K562 (cell line): ENCODE results near the gene ARHGAP26. TPM values are rescaled to one million over a fixed set of nuclear protein-coding genes. Genes with fewer than 3 reads are reported as not detected.

Source experiments
- ATAC-seq: fragments of 200-7000 bp; cut with Tn5 transposase; 3 replicates; pipeline ENCODE4 v1.9.1; 2020; ENCODE audit warnings: moderate library complexity
- BruUV-seq: library from RNA; stranded (reverse); fragments of 400-500 nt; replicated peaks from 2 replicates; lab custom pipeline; 2021; lab: Mats Ljungman, UMichigan
- CTCF ChIA-PET: fragments of 300-600 bp; formaldehyde crosslinking; extraction: SDS; loops from one replicate; lab custom pipeline; 2021; ENCODE audit warnings: low intra/inter-chr PET ratio; lab: Yijun Ruan, JAX
- POLR2A ChIA-PET: fragments of 300-600, 350-650 bp; sonication (Branson Sonifier 250); formaldehyde crosslinking; extraction: SDS; loops from one replicate; lab custom pipeline; 2021; ENCODE audit warnings: antibody characterized with exemption, inconsistent platforms; lab: Yijun Ruan, JAX
- DNase-seq, 4 experiments: peaks; one replicate each; pipeline versions ENCODE4 v3.0.0 to v3.0.0-alpha.2; 2011 to 2018; ENCODE audit warnings: low spot score in 3 of 4, mixed read lengths in 3 of 4; ENCODE audit errors: extremely low read depth in 1 of 4
- FAIRE-seq: peaks from 2 replicates; lab custom pipeline; 2011; peaks lifted over from hg19 to GRCh38; lab: Jason Lieb, UNC
- H2AFZ ChIP-seq: 2 replicates; pipeline ENCODE4 v1.6.0; 2011; ENCODE audit warnings: low read depth, low read length, control low read depth, inconsistent platforms
- H3K27ac ChIP-seq: fragments of 200-600 bp; 3 replicates; pipeline ENCODE4 v1.8.0; 2011; ENCODE audit warnings: low read depth, mild to moderate bottlenecking, control low read depth, inconsistent platforms, low read length, moderate library complexity, mixed read lengths; ENCODE audit errors: extremely low read depth
- H3K27me3 ChIP-seq, 2 experiments: fragments of 300-600 bp in 1 of 2; 2 replicates in 1 of 2; 3 replicates in 1 of 2; pipeline versions ENCODE4 v1.6.0 to v1.8.0; 2011; ENCODE audit warnings: inconsistent platforms in 2 of 2, low read length in 2 of 2, mild to moderate bottlenecking in 1 of 2, mixed read lengths in 1 of 2, moderate library complexity in 1 of 2; ENCODE audit not compliant: control insufficient read depth in 2 of 2, insufficient read depth in 2 of 2
- H3K36me3 ChIP-seq: fragments of 300-600 bp; 3 replicates; pipeline ENCODE4 v1.8.0; 2011; ENCODE audit warnings: mild to moderate bottlenecking, low read length, inconsistent platforms; ENCODE audit not compliant: control insufficient read depth, insufficient read depth
- H3K4me1 ChIP-seq, 2 experiments: fragments of 200-600 bp in 1 of 2; replicated peaks in 1 of 2; 2 replicates in 1 of 2; 3 replicates in 1 of 2; pipeline versions ENCODE4 v1.5.1 to v1.8.0; 2011; ENCODE audit warnings: inconsistent platforms in 2 of 2, low read length in 2 of 2, mild to moderate bottlenecking in 1 of 2, mixed read lengths in 1 of 2, moderate library complexity in 1 of 2; ENCODE audit not compliant: control insufficient read depth in 2 of 2, insufficient read depth in 2 of 2
- H3K4me2 ChIP-seq: 2 replicates; pipeline ENCODE4 v1.6.1; 2011; ENCODE audit warnings: low read length, control low read depth, inconsistent platforms, mixed read lengths; ENCODE audit not compliant: insufficient read depth
- H3K4me3 ChIP-seq: fragments of 200-600 bp; sonication (generic), shearing (Covaris generic); 2 replicates; pipeline ENCODE4 v1.5.1; 2016; ENCODE audit warnings: control low read depth, inconsistent platforms
- H3K79me2 ChIP-seq: fragments of 200-600 bp; 3 replicates; pipeline ENCODE4 v1.8.0; 2011; ENCODE audit warnings: low read length, inconsistent platforms; ENCODE audit not compliant: control insufficient read depth, insufficient read depth
- H3K9ac ChIP-seq, 2 experiments: 2 replicates each; pipeline versions ENCODE4 v1.6.0 to v1.6.1; 2011; ENCODE audit warnings: low read depth in 2 of 2, low read length in 2 of 2, control low read depth in 1 of 2, inconsistent platforms in 1 of 2, mild to moderate bottlenecking in 1 of 2, mixed read lengths in 1 of 2; ENCODE audit not compliant: insufficient read depth in 1 of 2
- H3K9me1 ChIP-seq: one replicate; pipeline ENCODE4 v1.6.0; 2011; ENCODE audit warnings: inconsistent platforms, mild to moderate bottlenecking, low read length, moderate library complexity; ENCODE audit not compliant: control insufficient read depth, insufficient read depth
- H3K9me3 ChIP-seq: replicated peaks from 2 replicates; pipeline ENCODE4 v1.5.1; 2011; ENCODE audit warnings: low read depth, low read length, inconsistent platforms; ENCODE audit not compliant: control insufficient read depth, insufficient read depth
- H4K20me1 ChIP-seq: replicated peaks from 2 replicates; pipeline ENCODE4 v1.6.1; 2011; ENCODE audit warnings: low read length, inconsistent platforms, mixed read lengths; ENCODE audit not compliant: control insufficient read depth, insufficient read depth
- CEBPG ChIP-seq, 3 experiments: fragments of 200-800 bp in 1 of 3; sonication (Bioruptor generic) in 1 of 3; sonication (generic) in 1 of 3; formaldehyde crosslinking in 1 of 3; IDR thresholded peaks in 2 of 3; conservative IDR thresholded peaks in 1 of 3; 2 replicates each; pipeline versions ENCODE4 v1.6.1 to v1.8.0; 2016 to 2022; ENCODE audit warnings: missing compliant biosample characterization in 2 of 3, missing genetic modification characterization in 2 of 3, mild to moderate bottlenecking in 1 of 3, missing genetic modification reagents in 1 of 3
- CHCHD3 ChIP-seq: fragments of 250-450 bp; sonication (Bioruptor Pico); IDR thresholded peaks from 2 replicates; pipeline ENCODE4 v2.1.2; 2022; ENCODE audit warnings: mild to moderate bottlenecking
- ELF4 ChIP-seq: fragments of 450-650 bp; formaldehyde crosslinking; IDR thresholded peaks from 2 replicates; pipeline ENCODE4 v1.4.0; 2022; ENCODE audit warnings: missing genetic modification characterization
- EWSR1 ChIP-seq: fragments of 450-650 bp; IDR thresholded peaks from 2 replicates; pipeline ENCODE4 v1.6.1; 2018; ENCODE audit warnings: borderline replicate concordance, mild to moderate bottlenecking, low read depth, moderate library complexity; ENCODE audit not compliant: partially characterized antibody
- HDAC3 ChIP-seq: fragments of 450-650 bp; IDR thresholded peaks from 2 replicates; pipeline ENCODE4 v1.6.1; 2018; ENCODE audit warnings: borderline replicate concordance, mild to moderate bottlenecking, moderate library complexity; ENCODE audit not compliant: partially characterized antibody
- LEF1 ChIP-seq: fragments of 450-650 bp; IDR thresholded peaks from 2 replicates; pipeline ENCODE4 v1.6.1; 2016; ENCODE audit warnings: mild to moderate bottlenecking
- MLLT1 ChIP-seq, 2 experiments: fragments of 450-650 bp; IDR thresholded peaks; 2 replicates each; pipeline ENCODE4 v1.6.1; 2016
- NEUROD1 ChIP-seq: fragments of 150-350 bp; IDR thresholded peaks from 2 replicates; pipeline ENCODE4 v1.6.1; 2014; ENCODE audit warnings: borderline replicate concordance, low read length, low read depth; ENCODE audit not compliant: partially characterized antibody
- PCBP2 ChIP-seq: fragments of 200-400 bp; formaldehyde crosslinking; IDR thresholded peaks from 2 replicates; pipeline ENCODE4 v1.6.1; 2018; ENCODE audit warnings: low read length, low read depth, mild to moderate bottlenecking, moderate library complexity; ENCODE audit not compliant: poor library complexity, severe bottlenecking
- POLR2A ChIP-seq: fragments of 450-650 bp; conservative IDR thresholded peaks from 2 replicates; pipeline ENCODE4 v1.6.1; 2016
- SMARCA4 ChIP-seq: fragments of 450-650 bp; IDR thresholded peaks from 2 replicates; pipeline ENCODE4 v1.6.1; 2016
- SMC3 ChIP-seq: conservative IDR thresholded peaks from 2 replicates; pipeline ENCODE4 v1.6.1; 2011; ENCODE audit warnings: low read depth, low read length, improper control_type of control experiment; ENCODE audit not compliant: insufficient read depth
- SNAPC5 ChIP-seq: fragments of 250-450 bp; sonication (Bioruptor Pico); IDR thresholded peaks from 2 replicates; pipeline ENCODE4 v1.8.0; 2021; ENCODE audit warnings: moderate library complexity, mild to moderate bottlenecking, inconsistent platforms
- SRF ChIP-seq, 2 experiments: fragments of 250-450, 450-650 bp in 1 of 2; sonication (Bioruptor Pico) in 1 of 2; sonication (generic) in 1 of 2; formaldehyde crosslinking; IDR thresholded peaks; 2 replicates each; pipeline versions ENCODE4 v1.5.0 to v1.5.1; 2020 to 2022; ENCODE audit warnings: mild to moderate bottlenecking in 1 of 2, missing genetic modification reagents in 1 of 2
- THRA ChIP-seq: fragments of 450-650 bp; IDR thresholded peaks from 2 replicates; pipeline ENCODE4 v1.6.1; 2017; ENCODE audit warnings: mild to moderate bottlenecking, moderate library complexity
- ZNF134 ChIP-seq: fragments of 250-450 bp; sonication (Bioruptor Pico); conservative IDR thresholded peaks from 2 replicates; pipeline ENCODE4 v1.4.0; 2020
- ZNF165 ChIP-seq: fragments of 250-450 bp; sonication (Bioruptor Pico); IDR thresholded peaks from 2 replicates; pipeline ENCODE4 v1.4.0; 2020; ENCODE audit warnings: borderline replicate concordance
- ZNF184 ChIP-seq: sonication (generic); formaldehyde crosslinking; IDR thresholded peaks from 2 replicates; pipeline ENCODE4 v1.5.0; 2020; ENCODE audit warnings: missing genetic modification reagents
- ZNF282 ChIP-seq: sonication (generic); formaldehyde crosslinking; IDR thresholded peaks from 2 replicates; pipeline ENCODE4 v1.8.1; 2023; ENCODE audit warnings: missing genetic modification reagents
- WGBS: fragments of 100-300 bp; shearing (Covaris generic); methylation state at CpG from one replicate; pipeline ENCODE4 v1.1.6; 2016; ENCODE audit warnings: low coverage, mixed read lengths; ENCODE audit not compliant: insufficient coverage; ENCODE audit errors: missing lambda C conversion rate; 5-methylcytosine and 5-hydroxymethylcytosine counted together
- in situ Hi-C: fragments of 300-500 bp; cut with MboI; formaldehyde crosslinking; loops from 4 replicates; pipeline ENCODE4 v1.15.0; 2018; ENCODE audit warnings: inconsistent platforms, mixed read lengths
- intact Hi-C: fragments of 100-400 bp; cut with micrococcal nuclease; formaldehyde crosslinking; loops from 2 replicates; pipeline ENCODE4 v1.14.2; 2022
- polyA plus RNA-seq, 8 experiments: library from polyadenylated mRNA; depleted of rRNA in 4 of 8; stranded (reverse) in 5 of 8; unstranded in 3 of 8; fragments of >200 nt; fragmentation: Nextera tagmentation in 2 of 8; fragmentation: Illumina TruSeq in 1 of 8; extraction: Ambion mirVana in 2 of 8; extraction: Trizol in 1 of 8; gene quantifications; 2 replicates each; pipeline versions ENCODE4 v1.2.1 to v1.2.3, GENCODE V29; 2011 to 2014; ENCODE audit warnings: inconsistent platforms in 1 of 8, missing spikeins in 1 of 8
- total RNA-seq, 7 experiments: library from RNA; depleted of rRNA in 6 of 7; stranded (reverse); fragments of >200 nt in 6 of 7; fragmentation: Illumina TruSeq in 2 of 7; extraction: Trizol in 2 of 7; gene quantifications; 2 replicates each; pipeline versions ENCODE4 v1.2.1 to v1.2.3, GENCODE V29; 2011 to 2021; ENCODE audit warnings: low replicate concordance in 1 of 7

Gene ARHGAP26
- total and polyA plus RNA-seq, 9 of the 15 experiments (the other 6 are each of a cell fraction or from before 2014, with no cell fraction given): 0.13 to 1.1 (median 0.55) TPM

- TF ChIP-seq MLLT1 (IDR thresholded peaks at IDR 0.05): no peak
- TF ChIP-seq ZNF134 (CRISPR knock-in tag): no peak
- no peak for TF ChIP-seq ZNF165 (CRISPR knock-in tag)
- TF ChIP-seq CEBPG (CRISPR knock-in tag; IDR thresholded peaks at IDR 0.05): peak; percentile 88
- TF ChIP-seq CEBPG (tag; conservative IDR thresholded peaks at IDR 0.05 in 1 of 2, IDR thresholded peaks at IDR 0.05 in 1 of 2): peak; percentile 98 to 99
- TF ChIP-seq, all 486 proteins: peak for 8
Measured at GRCh38 chr5:143161885-143162540, 391.8 kb downstream of the ARHGAP26 start (continued).

- Histone ChIP-seq H3K4me1 (no peaks in the 10 kb centered on the region), H3K4me3 (no peak overlapping the region), H4K20me1 (no peaks in the 10 kb centered on the region), H2AFZ (no peak overlapping the region), H3K9me3 (no peaks in the 10 kb centered on the region), H3K79me2 (no peaks in the 10 kb centered on the region), H3K9me1 (no peaks in the 10 kb centered on the region), H3K9ac (no peak overlapping the region), H3K36me3 (no peaks in the 10 kb centered on the region), H3K27ac (no peak overlapping the region), H3K27me3 (no peaks in the 10 kb centered on the region), H3K4me2 (no peak overlapping the region)
- no peak for ATAC-seq
- no peak for DNase-seq
- ChIA-PET CTCF (no interaction called here), POLR2A (no interaction called here)
- no peak for TF ChIP-seq CHCHD3 (CRISPR knock-in tag)
- no peak for TF ChIP-seq SNAPC5 (CRISPR knock-in tag)
- TF ChIP-seq ZNF282 (CRISPR knock-in tag): no peak
- no peak for TF ChIP-seq SMARCA4
- no peak for TF ChIP-seq EWSR1
- TF ChIP-seq HDAC3: no peak
- no peak for TF ChIP-seq SMC3
- no peak for TF ChIP-seq THRA
- TF ChIP-seq SRF (CRISPR knock-in tag; IDR thresholded peaks at IDR 0.05): no peak
- no peak for TF ChIP-seq LEF1
- TF ChIP-seq POLR2A: no peak
- TF ChIP-seq PCBP2: no peak
- TF ChIP-seq ELF4 (CRISPR knock-in tag): no peak
- TF ChIP-seq ZNF184 (CRISPR knock-in tag): no peak
- TF ChIP-seq NEUROD1: no peak
- in situ Hi-C loops (no loop called here), intact Hi-C loops (no loop called here)
- 24% methylated on average over 3 of the region's 3 CpGs for WGBS
- FAIRE-seq: no peak
- BruUV-seq: no TSS peak
Measured at GRCh38 chr5:143162810-143163209, 392.6 kb downstream of the ARHGAP26 start.
